WTC11 (cell line): Measurements from ENCODE around the gene PARP3.

ENCODE experiments used
- CBFB ChIP-seq: sonication (generic); formaldehyde crosslinking; IDR thresholded peaks from 2 replicates; pipeline ENCODE4 v1.8.1; 2022; ENCODE audit warnings: mild to moderate bottlenecking, low read depth, missing genetic modification reagents
- CREB1 ChIP-seq: sonication (generic); formaldehyde crosslinking; IDR thresholded peaks from 2 replicates; pipeline ENCODE4 v1.8.0; 2023; ENCODE audit warnings: mild to moderate bottlenecking, missing genetic modification reagents
- CREM ChIP-seq: sonication (generic); formaldehyde crosslinking; IDR thresholded peaks from 2 replicates; pipeline ENCODE4 v1.8.1; 2022; ENCODE audit warnings: mild to moderate bottlenecking, missing genetic modification reagents, moderate library complexity
- CTCF ChIP-seq: fragments of 200-600 bp; IDR thresholded peaks from 2 replicates; pipeline ENCODE4 v1.8.0; 2022; ENCODE audit warnings: antibody characterized with exemption
- ELF4 ChIP-seq: sonication (generic); formaldehyde crosslinking; IDR thresholded peaks from 2 replicates; pipeline ENCODE4 v1.8.1; 2022; ENCODE audit warnings: low read depth, mild to moderate bottlenecking, moderate library complexity, missing genetic modification reagents
- FOXJ3 ChIP-seq: sonication (generic); formaldehyde crosslinking; IDR thresholded peaks from 2 replicates; pipeline ENCODE4 v1.9.0; 2021; ENCODE audit warnings: missing genetic modification reagents, mild to moderate bottlenecking, borderline replicate concordance
- FOXK1 ChIP-seq: sonication (generic); formaldehyde crosslinking; IDR thresholded peaks from 2 replicates; pipeline ENCODE4 v1.8.0; 2022; ENCODE audit warnings: mild to moderate bottlenecking, moderate library complexity, missing genetic modification reagents
- GABPB1 ChIP-seq: sonication (generic); formaldehyde crosslinking; IDR thresholded peaks from 2 replicates; pipeline ENCODE4 v1.8.1; 2023; ENCODE audit warnings: mild to moderate bottlenecking, missing genetic modification reagents
- SOX15 ChIP-seq: fragments of 250-450 bp; sonication (Bioruptor Pico); IDR thresholded peaks from 2 replicates; pipeline ENCODE4 v1.9.0; 2021; ENCODE audit warnings: mild to moderate bottlenecking
- ZNF416 ChIP-seq: fragments of 250-450 bp; sonication (Bioruptor Pico); IDR thresholded peaks from 2 replicates; pipeline ENCODE4 v1.9.0; 2021; ENCODE audit warnings: mild to moderate bottlenecking, inconsistent platforms
- TF ChIP-seq, protein P1 (sequence below): sonication (generic); formaldehyde crosslinking; IDR thresholded peaks from 2 replicates; pipeline ENCODE4 v1.8.1; 2023; ENCODE audit warnings: mild to moderate bottlenecking, missing genetic modification reagents, moderate library complexity
- TF ChIP-seq, protein P2 (sequence below): sonication (generic); formaldehyde crosslinking; IDR thresholded peaks from 2 replicates; pipeline ENCODE4 v1.8.0; 2022; ENCODE audit warnings: mild to moderate bottlenecking, missing genetic modification reagents

GRCh38 chr3:51997935-51998596 lies 55.9 kb downstream of the PARP3 start:
- TF ChIP-seq, protein P1, sequence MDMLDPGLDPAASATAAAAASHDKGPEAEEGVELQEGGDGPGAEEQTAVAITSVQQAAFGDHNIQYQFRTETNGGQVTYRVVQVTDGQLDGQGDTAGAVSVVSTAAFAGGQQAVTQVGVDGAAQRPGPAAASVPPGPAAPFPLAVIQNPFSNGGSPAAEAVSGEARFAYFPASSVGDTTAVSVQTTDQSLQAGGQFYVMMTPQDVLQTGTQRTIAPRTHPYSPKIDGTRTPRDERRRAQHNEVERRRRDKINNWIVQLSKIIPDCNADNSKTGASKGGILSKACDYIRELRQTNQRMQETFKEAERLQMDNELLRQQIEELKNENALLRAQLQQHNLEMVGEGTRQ = no peak
- TF ChIP-seq CREM (no peak), CTCF (no peak), ELF4 (CRISPR knock-in tag) (no peak), SOX15 (CRISPR knock-in tag) (no peak), CBFB (CRISPR knock-in tag) (no peak), GABPB1 (no peak), ZNF416 (CRISPR knock-in tag) (no peak), CREB1 (CRISPR knock-in tag) (no peak), FOXJ3 (no peak), FOXK1 (CRISPR knock-in tag) (no peak)
- TF ChIP-seq, protein P2, sequence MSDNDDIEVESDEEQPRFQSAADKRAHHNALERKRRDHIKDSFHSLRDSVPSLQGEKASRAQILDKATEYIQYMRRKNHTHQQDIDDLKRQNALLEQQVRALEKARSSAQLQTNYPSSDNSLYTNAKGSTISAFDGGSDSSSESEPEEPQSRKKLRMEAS (CRISPR knock-in tag) = no peak
